OCI-M2 (cell line): ENCODE measurements around the gene FAM98C.

ENCODE experiments used
- DNase-seq: peaks from one replicate; lab custom pipeline; 2025; ENCODE audit not compliant: unreplicated experiment; lab: John Stamatoyannopoulos, UW

FAM98C gene

DNA sequence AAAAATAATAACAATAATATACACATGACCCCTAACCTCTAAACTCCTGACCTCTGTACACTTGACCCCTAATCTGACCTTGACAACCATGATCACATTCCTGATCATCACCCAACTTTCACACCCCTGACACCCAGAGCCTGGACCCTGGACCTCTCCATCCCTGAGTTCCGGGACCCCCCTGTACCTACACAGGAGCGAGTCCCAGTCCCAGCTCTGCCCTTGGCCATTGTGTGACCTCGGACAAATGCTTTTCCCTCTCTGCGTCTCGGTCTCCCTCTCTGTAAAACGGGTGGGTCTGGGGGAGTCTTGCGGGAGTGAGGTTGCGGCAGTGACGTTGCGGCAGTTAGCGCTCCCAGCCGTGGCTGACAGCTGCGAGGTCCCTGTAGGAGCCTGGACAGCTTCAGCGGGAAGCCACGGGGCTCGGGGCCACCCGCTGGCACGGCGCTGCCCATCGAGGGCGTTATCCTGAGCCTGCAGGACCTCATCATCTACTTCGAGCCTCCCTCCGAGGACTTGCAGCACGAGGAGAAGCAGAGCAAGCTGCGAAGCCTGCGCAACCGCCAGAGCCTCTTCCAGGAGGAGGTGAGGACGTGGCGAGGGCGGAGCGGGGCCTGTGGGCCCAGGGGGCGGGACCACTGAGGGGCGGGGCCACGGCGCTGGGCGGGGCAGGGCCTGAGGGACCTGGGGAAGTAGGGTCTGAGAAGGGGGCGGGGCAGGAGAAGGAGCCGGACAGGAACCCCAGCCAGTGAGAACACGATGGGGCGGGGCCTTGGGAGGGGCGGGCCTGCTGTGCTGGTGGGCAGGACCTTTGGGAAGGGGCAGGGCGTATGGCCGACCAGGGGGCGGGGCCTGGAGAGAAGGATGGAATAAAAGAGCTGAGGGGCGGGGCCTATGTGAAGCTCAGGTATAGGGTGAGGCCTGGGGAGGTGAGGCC, 49.8 kb downstream of the FAM98C start:
- no peak for DNase-seq

DNA sequence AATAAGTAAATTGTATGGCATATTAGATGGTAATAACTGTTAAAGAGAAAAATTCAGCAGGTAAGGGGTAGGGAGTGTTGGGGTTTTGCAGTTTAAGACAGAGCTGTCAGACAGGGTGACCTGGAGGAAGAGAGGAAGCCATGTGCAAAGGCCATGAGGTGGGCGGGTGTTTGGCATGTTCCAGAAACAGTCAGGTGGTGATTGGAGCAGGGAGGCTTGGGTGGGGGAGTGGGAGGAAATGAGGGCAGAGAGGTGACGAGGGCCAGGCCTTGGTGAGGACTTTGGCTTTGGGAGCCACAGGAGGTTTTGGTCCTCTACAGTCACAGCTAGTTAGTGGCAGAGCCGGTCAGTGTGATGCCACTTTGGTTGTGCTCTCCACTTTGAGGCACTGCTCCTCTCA, 50.7 kb downstream of the FAM98C start:
- no peak for DNase-seq

DNA sequence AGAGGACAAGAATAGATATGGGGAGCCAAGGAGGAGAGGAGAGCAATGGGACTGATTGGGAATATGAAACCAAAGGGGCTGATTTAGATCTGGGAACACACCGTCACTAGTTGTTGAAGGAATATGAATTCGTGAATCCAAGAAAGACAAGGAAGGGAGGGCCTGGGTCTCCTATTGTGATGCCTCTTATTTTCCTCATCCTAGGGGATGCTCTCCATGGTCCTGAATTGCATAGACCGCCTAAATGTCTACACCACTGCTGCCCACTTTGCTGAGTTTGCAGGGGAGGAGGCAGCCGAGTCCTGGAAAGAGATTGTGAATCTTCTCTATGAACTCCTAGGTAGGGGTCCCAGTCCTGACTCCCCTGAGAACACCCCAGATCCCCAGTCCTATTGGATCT, 52.1 kb downstream of the FAM98C start:
- DNase-seq, result peak; percentile 33

DNA sequence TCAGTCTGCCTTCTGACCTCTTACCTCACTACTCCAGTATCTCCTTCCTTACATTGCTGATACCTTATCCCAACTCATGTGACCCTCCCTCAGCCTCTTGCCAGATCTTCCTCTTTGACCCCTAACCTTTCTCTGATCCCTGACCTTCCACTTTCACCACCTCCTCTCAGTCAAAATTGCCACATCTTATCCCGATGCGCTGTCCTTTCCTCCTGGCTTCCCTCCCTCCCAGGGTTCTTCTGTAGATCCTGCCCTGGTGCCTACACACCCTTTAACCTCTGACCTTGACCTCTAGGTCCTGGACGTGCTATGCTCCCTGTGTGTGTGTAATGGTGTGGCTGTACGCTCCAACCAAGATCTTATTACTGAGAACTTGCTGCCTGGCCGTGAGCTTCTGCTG, 54.3 kb downstream of the FAM98C start:
- no peak for DNase-seq

DNA sequence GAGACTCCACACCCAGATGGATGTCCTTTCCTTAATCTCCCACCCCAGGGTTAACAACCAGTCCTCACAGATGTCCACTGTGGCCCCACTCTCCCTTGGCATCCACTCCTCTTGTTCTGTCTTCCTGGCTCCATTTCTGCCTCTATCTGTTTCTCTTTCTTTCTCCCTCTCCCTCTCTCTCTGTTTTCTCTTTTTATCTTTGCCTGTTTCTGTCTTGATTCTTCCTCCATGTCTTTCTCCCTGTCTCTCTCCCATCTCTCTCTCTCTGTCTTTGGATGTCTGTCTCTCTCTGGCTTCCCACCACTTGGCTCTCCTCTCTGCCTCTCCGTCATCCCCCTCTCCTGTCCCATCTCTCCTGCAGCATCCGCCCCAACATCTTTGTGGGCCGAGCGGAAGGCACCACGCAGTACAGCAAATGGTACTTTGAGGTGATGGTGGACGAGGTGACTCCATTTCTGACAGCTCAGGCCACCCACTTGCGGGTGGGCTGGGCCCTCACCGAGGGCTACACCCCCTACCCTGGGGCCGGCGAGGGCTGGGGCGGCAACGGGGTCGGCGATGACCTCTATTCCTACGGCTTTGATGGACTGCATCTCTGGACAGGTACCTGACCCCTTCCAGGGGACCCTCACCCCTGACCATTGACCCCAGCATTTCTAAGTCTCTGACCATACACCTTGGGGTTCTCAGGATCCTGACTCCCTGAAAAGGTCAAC, 55.0 kb downstream of the FAM98C start:
- DNase-seq, result no peak
